ENCODE measurements around the gene KCNJ12.

- TF ChIP-seq CTCF (IDR thresholded peaks at IDR 0.05) (no peak), POLR2A (IDR thresholded peaks at IDR 0.05) (no peak), EP300 (IDR thresholded peaks at IDR 0.05) (no peak)
Observed at GRCh38 chr17:21417921-21418320, 41.8 kb downstream of the KCNJ12 start.
